OCI-LY7 (cell line): Measurements from ENCODE around the gene SMIM12.

Experiments
- CTCF ChIP-seq: fragments of 200-600 bp; sonication (generic); conservative IDR thresholded peaks from 2 replicates; pipeline ENCODE4 v1.5.1; 2014; ENCODE audit warnings: mild to moderate bottlenecking, antibody characterized with exemption, low read length, moderate library complexity, mixed read lengths
- EZH2phosphoT487 ChIP-seq: fragments of 200-600 bp; sonication (generic); IDR thresholded peaks from 2 replicates; pipeline ENCODE4 v1.6.1; 2018; ENCODE audit warnings: low read depth, borderline replicate concordance, mild to moderate bottlenecking, mixed run types, antibody characterized with exemption, low read length, moderate library complexity, mixed read lengths

GRCh38 chr1:34867415-34867814 is 7.9 kb upstream of the SMIM12 start:
- no peak for TF ChIP-seq CTCF
- no peak for TF ChIP-seq EZH2phosphoT487
